Prostate gland (tissue), 2 donors: Measurements from ENCODE around the gene BAIAP2. TPM values are rescaled to one million over a fixed set of nuclear protein-coding genes. Genes with fewer than 3 reads are reported as not detected.

Source experiments
- DNase-seq: peaks from one replicate; pipeline ENCODE4 v3.0.0-alpha.2; 2019; ENCODE audit warnings: low spot score
- H3K27ac ChIP-seq, 2 donors: fragments of 200-600 bp; sonication (generic); 2 replicates each; pipeline ENCODE4 v1.5.1; 2017 to 2019
- H3K27me3 ChIP-seq: fragments of 200-600 bp; sonication (generic); replicated peaks from 2 replicates; pipeline ENCODE4 v1.5.1; 2019; ENCODE audit not compliant: insufficient read depth
- H3K36me3 ChIP-seq, 2 donors: fragments of 200-600 bp; sonication (generic); 1 replicate in 1 of 2; 2 replicates in 1 of 2; pipeline versions ENCODE4 v1.5.1 to v1.8.1; 2017 to 2019
- H3K4me1 ChIP-seq: fragments of 200-600 bp; sonication (generic); replicated peaks from 2 replicates; pipeline ENCODE4 v1.5.1; 2019
- H3K4me3 ChIP-seq, 2 donors: fragments of 200-600 bp; sonication (generic); 2 replicates each; pipeline ENCODE4 v1.5.1; 2017 to 2019
- H3K9me3 ChIP-seq: fragments of 200-600 bp; sonication (generic); 2 replicates; pipeline ENCODE4 v1.5.1; 2017
- POLR2A ChIP-seq: fragments of 450-650 bp; IDR thresholded peaks from one replicate; pipeline ENCODE4 v1.6.1; 2016; ENCODE audit warnings: antibody characterized with exemption, mild to moderate bottlenecking
- POLR2AphosphoS5 ChIP-seq: sonication (generic); formaldehyde crosslinking; IDR thresholded peaks from one replicate; pipeline ENCODE4 v1.6.1; 2017; ENCODE audit warnings: antibody characterized with exemption
- whole genome bisulfite sequencing: methylation state at CpG from one replicate; pipeline ENCODE4 v1.1.5; 2018; 5-methylcytosine and 5-hydroxymethylcytosine counted together
- intact Hi-C: fragments of 100-400 bp; cut with DNase I; formaldehyde crosslinking; loops from one replicate; pipeline ENCODE4 v1.14.2; 2022
- microRNA counts, 2 donors: library from miRNA; unstranded; fragments of <30 nt; microRNA quantifications; one replicate each; lab custom pipeline; 2016 to 2017
- microRNA-seq: library from miRNA; unstranded; fragments of <30 nt; microRNA quantifications from one replicate; pipeline ENCODE4, GENCODE V29; 2016
- small RNA-seq, 2 donors: library from RNA; depleted of rRNA; stranded (forward); fragments of <200 nt; gene quantifications; one replicate each; pipeline ENCODE3, GENCODE V24; 2016
- total RNA-seq, 2 donors: library from RNA; depleted of rRNA; stranded (reverse); fragments of >200 nt; gene quantifications; one replicate each; pipeline ENCODE4 v1.1.0, GENCODE V29; 2016
- TF ChIP-seq, protein P1 (sequence below), 4 experiments: fragments of 200-600 bp in 2 of 4; fragments of 450-650 bp in 2 of 4; sonication (generic) in 2 of 4; IDR thresholded peaks; 1 replicate in 3 of 4; 2 replicates in 1 of 4; pipeline ENCODE4 v1.5.1; 2016 to 2019; ENCODE audit warnings: antibody characterized with exemption in 4 of 4, mild to moderate bottlenecking in 2 of 4, moderate library complexity in 2 of 4

The BAIAP2 gene
- total RNA-seq, 2 donors from 2014 or later = 125 to 148 TPM

DNA sequence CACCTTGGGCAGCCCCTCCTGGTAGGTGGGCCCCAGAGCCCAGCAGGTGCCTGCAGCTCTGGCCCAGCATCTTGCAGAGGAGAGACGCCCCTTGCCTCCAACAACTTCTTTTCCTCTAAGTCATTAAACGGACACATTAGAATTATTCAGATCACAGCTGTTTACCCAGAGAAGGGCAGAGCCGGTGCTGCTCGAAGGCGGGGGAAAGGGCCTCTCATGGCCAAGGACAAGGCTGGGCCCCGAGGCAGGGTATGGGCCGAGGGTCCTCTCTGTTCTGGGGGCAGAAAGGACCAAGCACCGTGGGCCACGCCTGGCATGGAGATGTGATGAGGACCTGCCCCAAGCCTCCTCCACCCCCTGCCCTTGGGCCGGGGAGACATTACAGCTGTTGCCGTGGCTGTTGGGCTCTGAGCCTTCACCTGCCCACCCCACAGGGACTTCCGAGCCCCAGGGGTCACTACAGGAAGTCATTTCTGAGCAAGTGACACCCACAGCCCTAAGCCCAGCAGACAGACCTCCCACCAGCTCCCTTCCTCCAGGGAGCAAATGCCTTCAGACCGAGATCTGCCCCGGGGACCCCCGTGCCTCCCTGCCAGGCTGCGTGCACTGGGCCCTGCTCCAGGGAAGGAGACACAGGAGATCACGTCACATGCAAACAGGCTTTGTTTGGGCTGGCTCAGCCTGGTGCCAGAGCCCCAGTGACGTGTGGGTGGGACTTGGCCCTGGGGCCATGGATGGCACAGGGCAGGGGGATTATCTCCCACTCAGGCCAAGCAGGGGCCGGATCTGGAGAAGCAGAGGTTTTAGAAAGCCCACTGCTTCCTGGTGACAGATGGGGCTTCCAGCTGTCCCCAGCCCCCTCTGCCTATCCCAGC is 129.7 kb downstream of the BAIAP2 start:
- Histone ChIP-seq H3K27ac (peak overlapping the region in 1 of 2 donors; percentile 17), H3K4me3 (no peak overlapping the region), H3K9me3 (no peaks in the 10 kb centered on the region), H3K27me3 (no peaks in the 10 kb centered on the region), H3K36me3 (no peaks in the 10 kb centered on the region), H3K4me1 (peaks cover 10% of the 10 kb centered on the region)
- intact Hi-C loops = no loop called here
- peak; percentile 17 for DNase-seq
- TF ChIP-seq, protein P1, sequence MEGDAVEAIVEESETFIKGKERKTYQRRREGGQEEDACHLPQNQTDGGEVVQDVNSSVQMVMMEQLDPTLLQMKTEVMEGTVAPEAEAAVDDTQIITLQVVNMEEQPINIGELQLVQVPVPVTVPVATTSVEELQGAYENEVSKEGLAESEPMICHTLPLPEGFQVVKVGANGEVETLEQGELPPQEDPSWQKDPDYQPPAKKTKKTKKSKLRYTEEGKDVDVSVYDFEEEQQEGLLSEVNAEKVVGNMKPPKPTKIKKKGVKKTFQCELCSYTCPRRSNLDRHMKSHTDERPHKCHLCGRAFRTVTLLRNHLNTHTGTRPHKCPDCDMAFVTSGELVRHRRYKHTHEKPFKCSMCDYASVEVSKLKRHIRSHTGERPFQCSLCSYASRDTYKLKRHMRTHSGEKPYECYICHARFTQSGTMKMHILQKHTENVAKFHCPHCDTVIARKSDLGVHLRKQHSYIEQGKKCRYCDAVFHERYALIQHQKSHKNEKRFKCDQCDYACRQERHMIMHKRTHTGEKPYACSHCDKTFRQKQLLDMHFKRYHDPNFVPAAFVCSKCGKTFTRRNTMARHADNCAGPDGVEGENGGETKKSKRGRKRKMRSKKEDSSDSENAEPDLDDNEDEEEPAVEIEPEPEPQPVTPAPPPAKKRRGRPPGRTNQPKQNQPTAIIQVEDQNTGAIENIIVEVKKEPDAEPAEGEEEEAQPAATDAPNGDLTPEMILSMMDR (IDR thresholded peaks at IDR 0.05) = no peak
- TF ChIP-seq POLR2AphosphoS5 (peak; percentile 28), POLR2A (no peak)
- WGBS = 48% methylated on average over 18 of the region's 19 CpGs

- no peaks in the 10 kb centered on the region for H3K27me3 ChIP-seq
- TF ChIP-seq POLR2AphosphoS5 (no peak), POLR2A (no peak)
- TF ChIP-seq, protein P1 (IDR thresholded peaks at IDR 0.05) = no peak
- H3K9me3 ChIP-seq = no peaks in the 10 kb centered on the region
- intact Hi-C loops = no loop called here
- peak within 1 kb of the TSS; percentile 28 to 41 for H3K4me3 ChIP-seq
- DNase-seq = no peak
- peaks cover 10% of the 10 kb centered on the region for H3K4me1 ChIP-seq
- WGBS = 14% methylated on average over 32 of the region's 46 CpGs
- no peaks in the 10 kb centered on the region for H3K36me3 ChIP-seq
- peak within 1 kb of the TSS in 1 of 2 donors; percentile 17 for H3K27ac ChIP-seq
These were observed 130.5 kb downstream of the BAIAP2 start, which contains the start of gene PVALEF for GRCh38 chr17:81165246-81166032. Gene PVALEF, plus strand, starts transcription at chr17:81165507. Its CDS starts 15,720 bp downstream, at chr17:81181227.

DNA sequence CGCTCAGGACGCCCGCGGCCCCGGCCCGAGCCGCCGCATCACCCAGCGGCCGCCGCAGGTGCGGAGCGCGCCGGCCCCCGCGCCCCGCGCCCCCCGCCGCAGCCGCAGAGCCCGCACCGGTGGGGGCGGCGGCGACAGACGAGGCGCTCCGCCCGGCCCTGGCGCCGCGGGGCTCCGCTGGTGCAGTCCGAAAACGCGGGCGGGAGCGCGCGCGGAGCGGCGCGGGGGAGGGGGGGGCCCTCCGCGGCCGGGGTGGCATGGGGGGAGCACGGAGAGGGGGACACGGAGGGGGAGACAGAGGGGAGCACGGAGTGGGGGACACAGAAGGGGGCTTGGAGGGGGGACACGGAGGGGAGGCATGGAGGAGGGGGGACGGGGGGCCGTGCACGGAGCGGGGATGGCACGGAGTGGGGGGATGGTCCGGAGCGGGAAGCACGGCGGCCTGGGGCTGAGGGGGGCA is 131.1 kb downstream of the BAIAP2 start, which contains the start of gene AATK:
Gene AATK, minus strand, starts transcription at position 189 of the 460 bp plus-strand sequence. CDS start 229 bp downstream, outside the sequence.
- peak within 1 kb of the TSS in 1 of 2 donors; percentile 17 for H3K27ac ChIP-seq
- TF ChIP-seq, protein P1 (IDR thresholded peaks at IDR 0.05) = no peak
- TF ChIP-seq POLR2AphosphoS5 = no peak
- no peak for TF ChIP-seq POLR2A
- no peaks in the 10 kb centered on the region for H3K9me3 ChIP-seq
- H3K27me3 ChIP-seq = no peaks in the 10 kb centered on the region
- peak within 1 kb of the TSS; percentile 28 to 41 for H3K4me3 ChIP-seq
- H3K4me1 ChIP-seq = peaks cover 10% of the 10 kb centered on the region
- WGBS = 0% methylated on average over 5 of the region's 62 CpGs
- no peaks in the 10 kb centered on the region for H3K36me3 ChIP-seq
- no peak for DNase-seq
- intact Hi-C loops = no loop called here

MicroRNAs within 50 kb of the gene (microRNA counts, 767-probe panel; counts per million panel counts)
- microRNA hsa-miR-1250 (lab: Ali Mortazavi, UCI) (0 to 431 counts per million in 2 donors), microRNA hsa-miR-338-3p (lab: Ali Mortazavi, UCI) (3,162 to 3,684 counts per million in 2 donors), microRNA hsa-miR-338-5p (lab: Ali Mortazavi, UCI) (2,063 to 2,246 counts per million in 2 donors), microRNA hsa-miR-657 (lab: Ali Mortazavi, UCI) (0 to 431 counts per million in 2 donors)

Small RNA genes within 50 kb of the gene (microRNA-seq; reads per million reads assigned to microRNA genes)
- gene MIR1250 (1.1 reads per million, percentile 11 among the genes with 10 or more reads in this experiment), gene MIR3065 (not detected), gene MIR338 (not detected), gene MIR657 (0.25 reads per million)

Small RNA genes within 50 kb of the gene (small RNA-seq; reads per million reads assigned to genes)
- gene MIR1250 (0 reads per million in 2 donors), gene MIR3065 (7.7 to 12.7 reads per million in 2 donors), gene MIR657 (0 reads per million in 2 donors)

Other genes starting within 250 kb of the BAIAP2 start
- 10 to 100 TPM; 30.6 to 35.3 TPM for gene CHMP6, start 43.3 kb upstream of the BAIAP2 start, total RNA-seq
- not detected for gene PVALEF, start 130.4 kb downstream of the BAIAP2 start, total RNA-seq
- gene AATK, start 131.1 kb downstream of the BAIAP2 start, total RNA-seq = 1 to 10 TPM; 5.2 to 6.6 TPM
- 10 to 100 TPM in 1 of 2 donors, 1 to 10 TPM in 1; 7.1 to 24.0 TPM for gene CEP131, start 187.8 kb downstream of the BAIAP2 start, total RNA-seq
- gene TEPSIN, start 203.9 kb downstream of the BAIAP2 start, total RNA-seq = 10 to 100 TPM; 35.6 to 81.5 TPM
- gene NDUFAF8, start 204.2 kb downstream of the BAIAP2 start, total RNA-seq = 10 to 100 TPM; 27.4 to 43.1 TPM